ENCODE results near the gene CC2D1A. TPM values are rescaled to one million over a fixed set of nuclear protein-coding genes. Genes with fewer than 3 reads are reported as not detected.

CC2D1A gene
- total and polyA plus RNA-seq, 2 donors (not counting 1 experiment from before 2014, with no cell fraction given): 34.3 to 47.2 TPM

DNA sequence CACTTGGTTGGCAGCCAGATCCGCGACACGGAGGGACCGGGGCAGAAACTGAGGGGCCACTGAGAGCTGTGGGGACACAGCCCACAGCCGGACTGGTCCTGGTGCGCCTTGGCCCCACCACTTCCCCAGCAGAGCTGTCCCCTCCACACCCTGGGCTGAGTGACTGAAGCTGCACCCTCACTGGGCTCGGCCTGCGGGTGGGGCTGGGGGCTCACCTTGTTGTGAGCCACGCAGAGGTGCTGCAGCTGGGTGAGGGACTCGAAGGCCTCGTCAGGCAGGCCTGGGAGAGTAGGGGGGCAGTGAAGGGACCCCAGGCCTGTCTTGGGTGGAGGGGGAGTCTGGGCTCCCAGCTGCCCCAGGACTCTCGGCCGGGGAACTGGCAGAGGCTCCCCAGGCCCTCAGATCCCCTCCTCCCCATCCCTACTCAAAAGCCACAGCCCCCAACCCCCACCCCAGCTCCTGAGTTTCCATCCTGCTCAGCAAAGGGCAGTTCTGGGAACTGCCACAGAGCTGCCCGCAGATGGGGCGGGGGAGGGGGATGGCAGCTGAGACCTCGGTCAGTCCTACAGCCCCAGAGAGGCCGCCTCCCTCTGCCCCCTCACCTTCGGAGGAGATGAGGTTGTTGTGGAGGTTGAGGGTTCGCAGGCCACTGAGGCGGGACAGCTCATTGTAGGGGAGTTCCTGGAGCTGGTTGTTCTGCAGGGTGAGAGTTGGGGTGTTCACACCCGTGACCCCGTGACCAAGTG lies 29.9 kb downstream of the CC2D1A start:
- POLR2A ChIA-PET: no interaction called here
- H3K4me2 ChIP-seq (replicated peaks; ENCODE audit: low read depth, low read length, poor library complexity, severe bottlenecking): no peak overlapping the region
- no peaks in the 10 kb centered on the region for H3K9me3 Mint-ChIP-seq (ENCODE audit: insufficient read depth)
- peaks cover 16% of the 10 kb centered on the region for H3K27me3 Mint-ChIP-seq
- TF ChIP-seq, protein P1, sequence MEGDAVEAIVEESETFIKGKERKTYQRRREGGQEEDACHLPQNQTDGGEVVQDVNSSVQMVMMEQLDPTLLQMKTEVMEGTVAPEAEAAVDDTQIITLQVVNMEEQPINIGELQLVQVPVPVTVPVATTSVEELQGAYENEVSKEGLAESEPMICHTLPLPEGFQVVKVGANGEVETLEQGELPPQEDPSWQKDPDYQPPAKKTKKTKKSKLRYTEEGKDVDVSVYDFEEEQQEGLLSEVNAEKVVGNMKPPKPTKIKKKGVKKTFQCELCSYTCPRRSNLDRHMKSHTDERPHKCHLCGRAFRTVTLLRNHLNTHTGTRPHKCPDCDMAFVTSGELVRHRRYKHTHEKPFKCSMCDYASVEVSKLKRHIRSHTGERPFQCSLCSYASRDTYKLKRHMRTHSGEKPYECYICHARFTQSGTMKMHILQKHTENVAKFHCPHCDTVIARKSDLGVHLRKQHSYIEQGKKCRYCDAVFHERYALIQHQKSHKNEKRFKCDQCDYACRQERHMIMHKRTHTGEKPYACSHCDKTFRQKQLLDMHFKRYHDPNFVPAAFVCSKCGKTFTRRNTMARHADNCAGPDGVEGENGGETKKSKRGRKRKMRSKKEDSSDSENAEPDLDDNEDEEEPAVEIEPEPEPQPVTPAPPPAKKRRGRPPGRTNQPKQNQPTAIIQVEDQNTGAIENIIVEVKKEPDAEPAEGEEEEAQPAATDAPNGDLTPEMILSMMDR (IDR thresholded peaks at IDR 0.05): no peak
- no peak for TF ChIP-seq EZH2 (IDR thresholded peaks at IDR 0.05; ENCODE audit: borderline replicate concordance, insufficient read depth, low read depth, low read length, poor library complexity, severe bottlenecking)
- peaks cover 0 to 22% (median 10%) of the 10 kb centered on the region in 4 experiments for H3K27me3 ChIP-seq (replicated peaks in 1 of 4; ENCODE audit: control extremely low read depth in 1 of 4, control insufficient read depth in 3 of 4, insufficient read depth in 4 of 4, low read length in 3 of 4)
- H3K9me3 ChIP-seq (ENCODE audit: control extremely low read depth in 1 of 3, control insufficient read depth in 2 of 3, insufficient read depth in 1 of 3, low read length in 2 of 3): no peaks in the 10 kb centered on the region
- CTCF ChIA-PET: interaction anchor here (1.2 kb wide), 1 partner anchor 96 kb away, joined by 3 read pairs; the partner anchor contains the start of gene IL27RA
- H3K4me1 ChIP-seq (ENCODE audit: control insufficient read depth in 2 of 2, insufficient read depth in 2 of 2, low read length in 2 of 2): peaks cover 0 to 4% of the 10 kb centered on the region in 2 donors
- peaks cover 10% of the 10 kb centered on the region for H3K4me1 Mint-ChIP-seq
- H3K27ac Mint-ChIP-seq: no peak overlapping the region
- H3K36me3 ChIP-seq (replicated peaks in 1 of 2; ENCODE audit: control extremely low read depth in 1 of 2, control insufficient read depth in 1 of 2, extremely low read depth in 1 of 2, insufficient read depth in 2 of 2, low read length in 1 of 2): no peaks in the 10 kb centered on the region
- H3K4me3 ChIP-seq (ENCODE audit: control extremely low read depth in 1 of 5, extremely low read depth in 1 of 5, insufficient read depth in 1 of 5, low read depth in 2 of 5, low read length in 4 of 5): no peak overlapping the region
- no peaks in the 10 kb centered on the region for H4K20me1 ChIP-seq (ENCODE audit: control insufficient read depth, insufficient read depth, low read length, poor library complexity, severe bottlenecking)
- H3K4me3 Mint-ChIP-seq: no peak overlapping the region
- WGBS (ENCODE audit: insufficient coverage): 88% methylated on average over 11 of the region's 22 CpGs
- H3K27ac ChIP-seq (ENCODE audit: low read length in 2 of 2): no peak overlapping the region
- ATAC-seq (ENCODE audit: low read depth) (no peak), DNase-seq (no peak)
- H3K9ac ChIP-seq (ENCODE audit: low read length): no peak overlapping the region
- H2AFZ ChIP-seq (ENCODE audit: insufficient read depth, low read depth, low read length, poor library complexity, severe bottlenecking): no peak overlapping the region
- no peaks in the 10 kb centered on the region for H3K79me2 ChIP-seq (ENCODE audit: control insufficient read depth, insufficient read depth, low read length)
- intact Hi-C loops (cut with micrococcal nuclease): no loop called here

Measured in B cell (primary cell).